Breast epithelium (tissue), 3 donors: ENCODE measurements around the gene MPRIP.

Source experiments
- POLR2A ChIP-seq: fragments of 450-650 bp; IDR thresholded peaks from one replicate; pipeline ENCODE4 v1.6.1; 2016; ENCODE audit warnings: antibody characterized with exemption, mild to moderate bottlenecking, moderate library complexity
- POLR2AphosphoS5 ChIP-seq, 3 donors: sonication (generic); formaldehyde crosslinking; IDR thresholded peaks; one replicate each; pipeline ENCODE4 v1.6.1; 2017; ENCODE audit warnings: antibody characterized with exemption in 3 of 3
- TF ChIP-seq, protein P1 (sequence below), 3 donors: fragments of 450-650 bp; IDR thresholded peaks; one replicate each; pipeline ENCODE4 v1.5.1; 2016 to 2017; ENCODE audit warnings: antibody characterized with exemption in 3 of 3, mild to moderate bottlenecking in 3 of 3, moderate library complexity in 3 of 3

DNA sequence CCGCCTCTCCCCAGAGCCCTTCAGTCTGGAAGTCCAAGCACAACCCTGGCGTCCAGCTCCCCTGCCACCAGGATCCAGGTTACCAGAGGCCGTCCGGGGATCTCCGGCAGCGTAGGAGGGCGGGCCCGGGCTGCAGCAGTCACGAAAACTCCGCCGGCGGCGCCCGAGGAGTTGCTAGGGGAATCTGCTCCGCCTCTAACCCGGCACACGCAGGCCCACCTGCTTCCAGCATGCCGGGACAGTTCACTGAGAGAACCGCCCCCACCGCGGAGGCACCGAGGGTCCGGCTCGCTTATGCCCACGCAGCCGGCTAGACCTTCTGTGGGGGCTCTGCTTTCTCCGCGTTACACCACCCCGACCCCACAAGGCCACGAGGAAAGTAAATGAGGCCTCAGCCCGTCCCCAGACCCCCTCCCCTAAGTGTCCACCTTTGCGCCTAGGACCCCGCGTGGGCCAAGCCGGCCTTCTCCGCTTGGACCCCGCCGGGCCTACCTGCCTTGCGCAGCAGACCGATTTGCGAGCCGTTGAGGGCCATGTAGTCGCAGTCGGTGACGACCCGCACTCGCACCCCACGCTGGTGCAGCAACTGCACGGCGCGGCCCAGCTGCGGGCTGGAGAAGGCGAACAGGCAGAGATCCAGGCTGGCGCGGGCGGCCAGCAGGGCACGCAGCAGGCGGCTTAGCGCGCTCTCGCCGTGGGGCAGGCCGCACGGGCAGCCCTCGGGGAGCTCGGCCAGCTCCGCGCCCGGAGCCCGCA lies 163.3 kb downstream of the MPRIP start:
- TF ChIP-seq POLR2A (no peak), POLR2AphosphoS5 (IDR thresholded peaks at IDR 0.05) (no peak)
- TF ChIP-seq, protein P1, sequence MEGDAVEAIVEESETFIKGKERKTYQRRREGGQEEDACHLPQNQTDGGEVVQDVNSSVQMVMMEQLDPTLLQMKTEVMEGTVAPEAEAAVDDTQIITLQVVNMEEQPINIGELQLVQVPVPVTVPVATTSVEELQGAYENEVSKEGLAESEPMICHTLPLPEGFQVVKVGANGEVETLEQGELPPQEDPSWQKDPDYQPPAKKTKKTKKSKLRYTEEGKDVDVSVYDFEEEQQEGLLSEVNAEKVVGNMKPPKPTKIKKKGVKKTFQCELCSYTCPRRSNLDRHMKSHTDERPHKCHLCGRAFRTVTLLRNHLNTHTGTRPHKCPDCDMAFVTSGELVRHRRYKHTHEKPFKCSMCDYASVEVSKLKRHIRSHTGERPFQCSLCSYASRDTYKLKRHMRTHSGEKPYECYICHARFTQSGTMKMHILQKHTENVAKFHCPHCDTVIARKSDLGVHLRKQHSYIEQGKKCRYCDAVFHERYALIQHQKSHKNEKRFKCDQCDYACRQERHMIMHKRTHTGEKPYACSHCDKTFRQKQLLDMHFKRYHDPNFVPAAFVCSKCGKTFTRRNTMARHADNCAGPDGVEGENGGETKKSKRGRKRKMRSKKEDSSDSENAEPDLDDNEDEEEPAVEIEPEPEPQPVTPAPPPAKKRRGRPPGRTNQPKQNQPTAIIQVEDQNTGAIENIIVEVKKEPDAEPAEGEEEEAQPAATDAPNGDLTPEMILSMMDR (IDR thresholded peaks at IDR 0.05): no peak
